Measurements from ENCODE around the gene KDM3A. TPM values are rescaled to one million over a fixed set of nuclear protein-coding genes. Genes with fewer than 3 reads are reported as not detected.
A peak's percentile ranks its signal among the peaks of the same experiment; 100 is the strongest.

The KDM3A gene
- total RNA-seq, 6 experiments from 2014 or later, result 17.6 to 25.1 (median 21.3) TPM

DNA sequence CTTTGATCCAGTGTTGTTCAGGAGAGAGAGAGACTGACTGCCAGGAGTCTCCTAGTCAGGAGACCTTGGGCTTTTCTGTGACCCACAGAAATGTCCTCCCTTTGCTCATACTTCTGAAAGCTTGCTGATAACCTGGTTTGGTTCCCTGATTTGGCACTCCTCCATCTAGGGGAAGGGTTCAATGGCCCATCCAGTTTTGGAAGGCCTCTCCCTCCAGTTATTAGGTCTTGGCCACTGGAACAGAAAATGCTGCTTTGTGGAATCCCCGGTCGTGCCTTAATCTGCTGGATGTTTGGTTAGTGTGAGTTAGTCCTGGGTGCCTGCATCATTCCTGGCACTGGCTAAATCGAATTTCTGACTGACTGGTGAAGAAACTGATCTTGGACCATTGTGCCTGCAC, 35.7 kb downstream of the KDM3A start:
- DNase-seq, result no peak

DNA sequence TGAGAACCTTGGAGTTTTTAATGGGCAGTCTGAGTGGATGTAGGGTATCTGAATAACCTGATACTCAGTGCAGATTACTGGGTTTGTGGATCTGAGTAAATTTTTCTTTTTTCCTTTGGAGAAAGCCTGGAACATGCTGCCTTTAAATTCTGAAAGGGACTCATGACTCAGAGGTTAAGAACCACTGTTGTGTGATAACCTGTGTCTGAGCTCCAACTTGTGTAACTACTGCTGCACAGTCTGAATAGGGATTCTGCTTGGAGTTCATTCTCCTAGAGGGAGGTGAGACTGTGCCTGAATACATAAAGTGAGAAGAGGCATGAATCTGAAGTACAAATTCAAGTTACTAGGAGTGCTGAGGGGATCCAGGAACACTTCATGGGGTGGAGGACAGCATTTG, 36.2 kb downstream of the KDM3A start:
- Mint-ChIP-seq H3K4me1 (ENCODE audit: low read depth) (peaks cover 49% of the 10 kb centered on the region), H3K27me3 (ENCODE audit: insufficient read depth) (0 out of 2 replicates have a peak, but pooled peaks cover 1% of the 10 kb centered on the region), H3K4me3 (no peak overlapping the region), H3K9me3 (no peaks in the 10 kb centered on the region), H3K36me3 (ENCODE audit: low read depth) (peaks cover 51% of the 10 kb centered on the region), H3K27ac (peak overlapping the region; percentile 67)
- TF ChIP-seq CTCF (IDR thresholded peaks at IDR 0.05), result no peak
- peak; percentile 15 for DNase-seq

More for the DNA sequence above, 35.7 kb downstream of the KDM3A start:
- Mint-ChIP-seq H3K4me1 (ENCODE audit: low read depth) (peaks cover 45% of the 10 kb centered on the region), H3K4me3 (no peak overlapping the region), H3K9me3 (no peaks in the 10 kb centered on the region), H3K27me3 (ENCODE audit: insufficient read depth) (0 out of 2 replicates have a peak, but pooled peaks cover 1% of the 10 kb centered on the region), H3K27ac (peak overlapping the region; percentile 67), H3K36me3 (ENCODE audit: low read depth) (peaks cover 46% of the 10 kb centered on the region)
- no peak for TF ChIP-seq CTCF (IDR thresholded peaks at IDR 0.05)

- H3K27ac Mint-ChIP-seq, result no peak overlapping the region; the same call in 1 of the 2 replicates
- H3K9me3 Mint-ChIP-seq, result no peaks in the 10 kb centered on the region
- H3K36me3 Mint-ChIP-seq (ENCODE audit: low read depth), result peaks cover 64% of the 10 kb centered on the region
- H3K4me3 Mint-ChIP-seq, result no peak overlapping the region
- no peak for TF ChIP-seq CTCF (IDR thresholded peaks at IDR 0.05)
- H3K27me3 Mint-ChIP-seq (ENCODE audit: insufficient read depth), result 0 out of 2 replicates have a peak, but pooled peaks cover 1% of the 10 kb centered on the region
- H3K4me1 Mint-ChIP-seq (ENCODE audit: low read depth), result peaks cover 55% of the 10 kb centered on the region
- no peak for DNase-seq
These were observed 38.9 kb downstream of the KDM3A start for GRCh38 chr2:86480105-86480504.

DNA sequence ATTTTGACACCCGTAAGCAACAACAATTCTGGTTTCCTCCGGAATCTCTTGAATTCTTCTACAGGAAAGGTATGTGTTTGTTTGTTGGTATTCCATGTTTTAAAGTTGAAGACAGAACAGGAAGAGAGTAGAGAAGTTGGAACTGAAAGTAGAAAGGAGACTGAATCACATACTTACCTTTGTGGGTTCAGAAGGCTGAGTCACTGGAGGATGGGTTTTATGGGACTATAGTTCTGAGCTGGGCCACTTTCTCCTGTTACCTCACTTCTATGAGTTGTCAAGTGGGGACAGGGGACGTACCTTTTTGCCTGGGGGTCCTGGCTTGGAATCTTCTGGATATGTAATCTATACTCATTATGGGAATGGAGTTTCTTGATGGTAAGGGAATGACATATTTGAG, 40.9 kb downstream of the KDM3A start:
- H3K36me3 Mint-ChIP-seq (ENCODE audit: low read depth), result peaks cover 76% of the 10 kb centered on the region
- DNase-seq, result no peak
- peak overlapping the region; percentile 56 for H3K27ac Mint-ChIP-seq
- no peaks in the 10 kb centered on the region for H3K9me3 Mint-ChIP-seq
- H3K27me3 Mint-ChIP-seq (ENCODE audit: insufficient read depth), result 0 out of 2 replicates have a peak, but pooled peaks cover 1% of the 10 kb centered on the region
- no peak for TF ChIP-seq CTCF (IDR thresholded peaks at IDR 0.05)
- H3K4me1 Mint-ChIP-seq (ENCODE audit: low read depth), result peaks cover 42% of the 10 kb centered on the region
- H3K4me3 Mint-ChIP-seq, result peak overlapping the region; percentile 17; the same call in 1 of the 2 replicates

DNA sequence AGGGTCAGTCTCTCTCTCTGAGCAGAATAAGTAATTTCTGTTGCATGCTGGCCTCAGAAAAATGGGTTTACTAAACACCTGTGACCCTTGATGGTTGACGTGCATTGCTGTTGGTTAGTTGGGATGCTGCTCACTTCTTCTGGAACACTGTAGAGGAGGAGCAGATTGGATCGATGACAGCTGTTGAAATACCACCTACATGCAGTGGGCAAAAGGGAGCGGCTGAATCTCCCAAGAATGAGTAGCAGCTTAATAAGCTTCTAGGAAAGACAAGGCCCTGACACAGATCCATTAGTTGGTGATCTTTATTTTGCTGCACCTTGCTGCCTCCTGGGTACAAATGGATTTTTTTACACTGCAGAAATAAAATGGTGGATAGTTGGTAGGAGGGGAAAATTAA, 43.2 kb downstream of the KDM3A start:
- peaks cover 33% of the 10 kb centered on the region for H3K4me1 Mint-ChIP-seq (ENCODE audit: low read depth)
- TF ChIP-seq CTCF (IDR thresholded peaks at IDR 0.05), result no peak
- no peak overlapping the region for H3K4me3 Mint-ChIP-seq
- peaks cover 3% of the 10 kb centered on the region; the same call in 1 of the 2 replicates for H3K27me3 Mint-ChIP-seq (ENCODE audit: insufficient read depth)
- H3K36me3 Mint-ChIP-seq (ENCODE audit: low read depth), result peaks cover 78% of the 10 kb centered on the region
- no peaks in the 10 kb centered on the region for H3K9me3 Mint-ChIP-seq
- no peak for DNase-seq
- H3K27ac Mint-ChIP-seq, result no peak overlapping the region

Measured in HFFc6 (cell line).